Measurements from ENCODE around the gene ZNF345.

Gene ZNF345

GRCh38 chr19:36916991-36917390 lies 66.3 kb downstream of the ZNF345 start:
- no peak for DNase-seq (ENCODE audit: low read depth in 2 of 2)

GRCh38 chr19:36918090-36918489 lies 67.4 kb downstream of the ZNF345 start:
- DNase-seq (ENCODE audit: low read depth in 2 of 2): no peak

Data from stimulated activated CD8-positive, alpha-beta memory T cell treated with anti-CD3 and anti-CD28 coated beads, Interleukin-2, amount 100 ng/mL, for 48 hours (primary cell).